Keratinocyte (primary cell): Measurements from ENCODE around the gene CBL.

Source experiments
- CTCF ChIP-seq, 3 experiments: IDR thresholded peaks in 1 of 3; conservative IDR thresholded peaks in 1 of 3; optimal IDR thresholded peaks in 1 of 3; 2 replicates in 2 of 3; 3 replicates in 1 of 3; pipeline versions ENCODE3 to v1.5.1; 2011; ENCODE audit warnings: low read length in 3 of 3, mild to moderate bottlenecking in 3 of 3, moderate library complexity in 2 of 3, control low read depth in 1 of 3, inconsistent platforms in 1 of 3; ENCODE audit not compliant: insufficient read depth in 2 of 3; ENCODE audit errors: extremely low read depth in 1 of 3
- EZH2 ChIP-seq: IDR thresholded peaks from one replicate; pipeline ENCODE4 v1.6.1; 2012; ENCODE audit warnings: inconsistent platforms, mild to moderate bottlenecking, low read length, moderate library complexity

- no peak for TF ChIP-seq CTCF (optimal IDR thresholded peaks at IDR 0.05 in 1 of 3, IDR thresholded peaks at IDR 0.05 in 1 of 3, conservative IDR thresholded peaks at IDR 0.05 in 1 of 3; ENCODE audit: extremely low read depth in 1 of 3, insufficient read depth in 2 of 3, low read length in 3 of 3)
- TF ChIP-seq EZH2, result no peak
Observed at GRCh38 chr11:119194811-119195440, 11.2 kb upstream of the CBL start.
